Left forelimb (tissue), 1 donor: ENCODE results near the gene MGAT4C.
"Not testable (repeated sequence)": the region's sequence is repeated elsewhere in the genome, so short reads cannot be mapped to it uniquely, and the experiment has no call there.

Experiments used
- DNase-seq: peaks from one replicate; pipeline ENCODE4 v3.0.0-alpha.2; 2018; ENCODE audit warnings: low spot score

Gene MGAT4C

DNA sequence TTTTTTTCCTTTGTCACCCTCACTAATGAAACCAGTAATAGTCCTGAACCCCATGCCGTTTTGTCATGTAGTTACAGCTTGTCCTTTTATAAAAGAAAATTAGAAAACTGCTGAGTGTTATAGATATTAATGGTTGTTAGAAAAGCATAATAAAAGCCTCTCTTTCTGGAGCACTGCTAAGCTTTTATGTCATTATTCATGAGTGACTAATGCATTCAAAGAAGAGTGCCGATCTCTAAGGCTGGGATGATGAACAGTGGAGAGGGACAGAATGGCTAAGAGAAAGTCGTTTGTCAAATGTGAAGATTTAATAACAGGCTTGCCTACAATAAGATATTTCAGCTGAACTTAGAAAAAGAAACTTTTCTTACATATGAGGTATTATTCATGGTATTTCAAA lies 121.6 kb downstream of the MGAT4C start:
- DNase-seq: no peak

DNA sequence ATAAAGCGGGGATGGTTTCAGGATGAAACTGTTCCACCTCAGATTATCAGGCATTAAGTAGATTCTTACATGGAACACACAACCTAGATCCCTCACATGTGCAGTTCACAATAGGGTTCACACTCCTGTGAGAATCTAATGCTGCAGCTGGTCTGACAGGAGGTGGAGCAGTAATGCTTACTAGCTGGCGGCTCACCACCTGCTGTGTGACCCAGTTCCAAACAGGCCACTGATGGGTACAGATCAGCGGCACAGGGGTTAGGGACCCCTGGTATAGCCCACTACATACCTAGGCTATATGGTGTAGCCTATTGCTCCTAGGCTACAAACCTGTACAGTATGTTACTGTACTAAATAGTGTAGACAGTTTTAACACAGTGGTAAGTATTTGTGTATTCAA lies 129.3 kb downstream of the MGAT4C start:
- not testable (repeated sequence) for DNase-seq

DNA sequence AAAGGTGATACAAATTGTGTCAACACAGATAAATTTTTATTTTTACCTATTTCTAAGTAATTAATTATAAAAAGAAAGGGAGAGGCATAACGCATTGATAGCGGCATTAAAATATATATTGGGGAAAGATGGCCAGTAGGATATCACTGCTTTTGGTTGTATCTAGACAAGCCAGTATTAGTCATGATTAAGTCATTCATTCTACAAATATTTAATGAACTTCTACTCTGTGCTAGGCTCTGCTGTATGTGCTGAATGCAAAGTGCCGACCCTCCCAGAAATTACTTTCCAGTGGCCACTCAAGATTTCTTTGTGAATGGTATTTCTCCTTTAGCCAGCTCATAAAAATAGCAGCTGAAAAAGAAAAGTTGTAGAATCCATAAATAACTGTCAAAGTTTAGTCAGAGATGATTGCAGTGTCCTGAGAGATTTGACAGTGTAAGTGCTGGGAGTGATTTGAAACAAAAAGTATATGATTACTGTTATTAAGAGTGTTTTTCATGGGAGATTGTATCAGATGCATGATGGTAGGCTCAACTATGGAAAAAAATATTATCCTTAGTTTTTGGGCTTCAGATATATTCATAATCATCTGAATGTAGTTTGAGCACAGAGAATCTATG lies 133.2 kb downstream of the MGAT4C start:
- no peak for DNase-seq

DNA sequence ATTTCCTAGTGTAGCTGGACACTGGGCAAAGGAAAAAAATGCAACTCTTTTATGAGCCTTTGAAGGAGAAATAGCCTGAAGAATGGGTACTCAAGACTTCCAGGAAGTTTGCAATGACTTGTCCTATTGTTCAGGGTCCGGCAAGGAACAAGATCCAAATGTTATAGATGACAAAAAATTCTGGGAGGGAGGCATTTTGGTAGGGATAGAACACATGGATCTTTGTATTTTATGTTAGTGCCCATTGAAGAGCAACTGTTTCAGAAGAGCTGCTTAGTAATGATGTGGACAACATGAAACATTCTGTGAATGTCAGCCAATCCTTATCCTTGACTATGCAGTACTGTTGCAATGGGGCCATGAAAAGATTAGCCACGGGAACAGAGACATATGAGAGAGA lies 138.0 kb downstream of the MGAT4C start:
- DNase-seq: no peak

DNA sequence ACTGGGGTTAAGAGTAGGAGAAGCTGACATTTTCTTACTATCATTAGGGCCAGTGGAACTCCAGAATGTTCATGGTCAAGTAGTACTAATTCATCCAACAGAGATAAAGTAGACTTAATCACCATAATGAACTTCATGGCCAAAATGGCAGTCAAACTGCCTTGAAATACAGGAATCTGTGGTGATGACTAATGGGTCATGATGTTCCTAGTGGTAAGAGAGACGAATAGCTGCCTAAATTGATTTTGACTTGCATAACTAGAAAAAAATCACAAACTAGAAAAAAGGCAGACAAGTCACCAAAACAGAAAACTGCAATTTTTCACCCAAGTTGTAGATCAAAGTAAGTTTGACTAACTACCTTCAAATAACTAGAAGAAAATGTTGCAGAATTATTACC lies 138.5 kb downstream of the MGAT4C start:
- no peak for DNase-seq

DNA sequence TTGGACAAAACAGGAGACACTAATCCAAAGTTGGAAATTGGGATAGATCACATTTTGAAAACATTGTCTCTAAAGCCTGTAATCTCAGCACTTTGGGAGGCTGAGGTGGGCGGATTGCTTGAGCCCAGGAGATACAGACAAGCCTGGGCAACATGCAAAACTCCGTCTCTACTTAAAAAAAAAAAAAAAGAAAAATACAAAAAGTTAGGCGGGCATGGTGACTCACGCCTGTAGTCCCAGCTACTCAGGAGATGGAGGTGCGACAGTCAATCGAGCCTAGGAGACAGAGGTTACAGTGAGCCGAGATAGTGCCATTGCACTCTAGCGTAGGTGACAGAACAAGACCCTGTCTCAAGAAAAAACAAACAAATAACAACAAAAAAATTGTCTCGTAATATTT lies 152.1 kb downstream of the MGAT4C start:
- no peak for DNase-seq

DNA sequence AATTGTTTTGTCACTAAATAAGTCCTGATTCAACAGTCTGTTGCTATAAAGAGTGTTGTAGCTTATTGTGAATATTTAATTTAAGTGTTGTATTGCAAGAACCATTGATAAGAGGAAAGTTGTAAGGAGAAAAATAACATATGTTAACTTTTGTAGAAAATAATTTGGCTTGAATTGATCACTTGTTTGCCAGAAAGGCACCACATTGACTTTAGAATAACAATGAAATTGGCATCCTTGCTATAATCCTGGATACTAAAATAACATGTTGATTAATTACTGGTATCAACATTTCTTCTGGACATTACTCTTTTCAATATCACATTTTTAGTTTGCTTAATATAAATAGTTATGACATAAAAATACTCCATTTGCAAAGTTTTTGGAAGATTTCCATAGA lies 159.0 kb downstream of the MGAT4C start:
- no peak for DNase-seq

DNA sequence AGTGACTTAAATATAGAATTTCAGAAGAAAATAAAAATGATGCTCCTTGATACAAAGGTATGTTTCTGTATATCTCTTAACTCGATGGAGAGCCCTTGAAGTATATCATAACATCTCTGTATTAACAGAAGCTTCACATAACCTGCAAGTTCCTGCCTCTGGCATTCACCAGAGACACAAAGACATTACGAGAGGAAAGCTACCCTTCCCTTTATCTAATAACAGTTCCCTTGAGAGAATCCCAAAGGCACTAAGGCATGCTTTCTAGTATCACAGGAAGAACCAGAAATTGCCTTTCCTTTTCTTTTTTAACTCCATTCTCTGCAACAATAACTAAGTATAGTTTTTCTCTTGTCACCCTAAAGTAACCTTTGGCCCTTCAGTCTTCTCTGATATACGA lies 164.5 kb downstream of the MGAT4C start:
- DNase-seq: no peak

DNA sequence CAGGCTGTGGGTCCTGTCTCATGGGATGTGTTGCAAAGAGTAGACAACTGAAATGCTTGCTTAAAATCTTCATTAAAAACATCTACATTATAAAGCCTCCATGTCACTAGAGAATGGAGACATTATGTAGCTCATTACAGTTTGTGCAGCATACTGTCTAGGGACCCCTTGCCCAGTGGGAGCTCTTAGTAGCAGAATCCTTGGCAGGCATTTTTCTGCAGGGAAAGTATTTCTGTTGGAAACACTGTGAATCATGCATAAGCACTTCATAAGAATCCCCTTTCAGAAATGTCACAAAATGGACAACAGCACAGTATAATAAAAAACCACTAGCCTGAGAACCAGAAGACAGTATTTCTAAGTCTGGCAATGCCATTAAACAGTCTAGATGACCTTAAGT lies 174.3 kb downstream of the MGAT4C start:
- no peak for DNase-seq

DNA sequence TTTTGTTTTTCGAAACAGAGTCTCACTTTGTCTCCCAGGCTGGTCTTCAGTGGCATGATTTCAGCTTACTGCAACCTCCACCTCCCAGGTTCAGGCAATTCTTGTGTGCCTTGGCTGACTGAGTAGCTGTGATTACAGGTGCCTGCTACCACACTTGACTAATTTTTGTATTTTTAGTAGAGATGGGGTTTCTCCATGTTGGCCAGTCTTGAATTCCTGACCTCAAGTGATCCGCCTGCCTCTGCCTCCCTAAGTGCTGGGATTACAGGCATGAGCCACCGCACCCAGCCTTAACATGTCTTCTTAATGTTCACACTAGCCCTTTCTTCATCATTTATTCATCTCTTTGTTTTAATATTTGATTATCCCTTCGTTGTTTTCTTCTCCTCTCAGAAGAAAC lies 197.1 kb downstream of the MGAT4C start:
- not testable (repeated sequence) for DNase-seq

DNA sequence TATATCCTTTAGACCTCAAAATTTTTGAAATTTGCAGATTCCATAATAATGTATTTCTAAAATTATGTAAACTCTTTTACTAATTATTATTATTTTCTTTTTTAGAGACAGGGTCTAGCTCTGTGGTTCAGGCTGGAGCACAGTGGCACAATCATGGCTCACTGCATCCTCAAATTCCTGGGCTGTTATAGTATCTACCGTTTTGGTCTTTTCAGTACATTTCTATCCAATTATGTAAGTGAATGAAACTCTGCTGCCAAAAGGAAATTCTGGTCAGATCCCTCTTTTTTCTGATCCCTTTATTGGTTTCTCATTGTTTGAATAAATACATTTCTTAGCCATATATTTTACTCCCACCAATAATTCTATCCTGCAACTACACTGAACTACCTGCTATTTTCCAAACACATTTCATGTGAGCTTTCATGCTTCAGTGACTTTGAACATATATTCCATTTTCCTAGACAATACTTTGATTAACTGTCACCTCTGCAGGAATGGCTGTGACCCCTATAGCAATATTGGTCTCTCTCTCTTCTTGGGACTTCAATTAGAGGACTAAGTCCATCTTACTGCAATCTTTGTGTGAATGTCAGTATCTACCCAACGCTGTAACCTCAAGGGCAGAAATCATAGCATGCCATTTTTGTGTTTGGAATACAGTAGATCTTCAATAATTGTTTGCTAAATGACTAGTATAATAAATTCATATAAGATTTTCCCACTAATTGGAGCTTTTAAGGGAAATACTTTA lies 198.9 kb downstream of the MGAT4C start:
- no peak for DNase-seq

DNA sequence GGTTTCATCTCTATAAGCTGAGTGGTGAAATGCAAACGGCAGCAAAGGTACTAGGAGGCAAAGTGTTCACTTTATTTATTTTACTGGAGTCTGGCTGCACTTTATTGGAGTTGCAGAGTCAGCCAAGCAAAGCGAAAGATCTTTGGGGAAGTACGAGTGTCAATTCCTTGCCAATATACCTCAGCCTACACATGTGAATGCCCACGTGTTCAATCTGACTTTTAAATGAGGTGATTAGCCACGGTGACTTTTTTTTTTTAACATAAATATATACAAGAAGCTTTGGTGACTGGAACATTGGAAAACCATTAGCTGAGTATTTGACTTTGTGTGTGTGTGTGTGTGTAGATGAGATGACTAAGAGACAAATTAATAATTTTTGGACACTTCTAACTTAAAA lies 203.3 kb downstream of the MGAT4C start:
- DNase-seq: no peak

DNA sequence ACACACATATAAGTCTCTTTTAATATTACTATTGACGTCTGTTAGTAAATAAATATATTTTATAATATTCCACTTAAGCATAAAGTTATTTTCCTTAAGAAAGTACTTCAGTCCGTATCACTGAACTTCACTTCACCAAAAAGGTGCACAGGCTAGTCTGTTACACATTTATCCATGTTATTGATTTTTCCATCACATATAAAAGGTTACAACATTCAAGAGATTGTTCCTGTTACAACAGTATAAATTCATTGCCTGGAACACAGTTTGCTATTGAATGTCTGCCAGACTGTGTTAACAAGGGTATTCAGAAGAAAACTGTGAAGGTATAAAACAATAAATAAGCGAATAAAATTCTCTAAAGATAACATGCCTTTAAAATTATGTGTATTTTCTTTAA lies 206.2 kb downstream of the MGAT4C start:
- DNase-seq: no peak

DNA sequence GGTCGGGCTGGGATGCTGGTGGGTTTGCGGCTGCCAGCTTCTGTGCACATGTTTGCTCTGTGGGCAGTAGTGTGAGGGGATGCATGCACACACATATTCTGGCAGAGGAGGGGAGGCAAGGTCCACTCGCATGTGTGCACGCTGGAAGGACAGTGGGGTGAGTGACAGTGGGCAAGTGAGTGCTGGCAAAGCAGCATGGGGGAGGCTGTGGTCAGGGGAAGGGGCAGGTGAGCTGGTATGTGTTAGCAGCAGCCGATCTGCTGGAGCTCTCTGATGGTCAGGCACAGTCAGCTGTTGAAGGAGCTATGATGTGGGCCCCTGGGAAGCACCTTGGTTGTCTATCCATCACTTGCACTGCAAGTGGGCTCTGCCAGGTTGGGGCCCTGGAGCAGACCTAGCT lies 211.8 kb downstream of the MGAT4C start:
- DNase-seq: no peak

DNA sequence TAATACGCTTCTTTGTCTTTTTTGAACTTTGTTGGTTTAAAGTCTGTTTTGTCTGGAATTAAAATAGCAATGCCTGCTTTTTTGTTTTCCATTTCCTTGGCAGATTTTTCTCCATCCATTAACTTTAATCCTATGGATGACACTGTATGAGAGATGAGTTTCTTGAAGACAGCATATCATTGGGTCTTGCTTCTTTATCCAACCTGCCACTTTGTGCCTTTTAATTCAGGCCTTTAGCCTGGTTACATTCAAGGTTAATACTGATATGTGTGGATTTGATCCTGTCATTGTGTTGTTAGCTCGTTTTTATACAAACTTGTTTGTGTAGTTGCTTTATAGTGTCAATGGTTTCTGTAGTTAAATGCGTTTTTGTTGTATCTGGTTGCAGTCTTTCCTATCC lies 214.1 kb downstream of the MGAT4C start:
- no peak for DNase-seq

DNA sequence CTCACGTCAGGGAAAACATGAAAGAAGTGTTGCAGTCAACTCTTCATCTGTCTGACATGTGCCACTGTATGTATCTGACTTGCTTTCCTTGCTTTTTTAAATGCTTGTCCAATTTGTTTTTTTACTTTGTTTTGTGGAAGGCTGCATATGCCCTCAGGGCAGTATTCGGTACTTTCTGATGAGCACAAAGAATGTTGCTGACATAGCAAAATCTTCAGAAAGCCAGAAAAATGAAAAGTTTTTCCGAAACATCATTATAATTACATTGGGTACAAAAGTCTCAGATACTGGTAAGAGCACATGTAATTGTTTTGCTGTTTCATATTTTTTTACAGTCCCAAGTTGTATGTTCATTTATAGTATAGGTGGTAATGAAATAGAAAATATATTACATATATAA lies 237.8 kb downstream of the MGAT4C start:
- DNase-seq: no peak

DNA sequence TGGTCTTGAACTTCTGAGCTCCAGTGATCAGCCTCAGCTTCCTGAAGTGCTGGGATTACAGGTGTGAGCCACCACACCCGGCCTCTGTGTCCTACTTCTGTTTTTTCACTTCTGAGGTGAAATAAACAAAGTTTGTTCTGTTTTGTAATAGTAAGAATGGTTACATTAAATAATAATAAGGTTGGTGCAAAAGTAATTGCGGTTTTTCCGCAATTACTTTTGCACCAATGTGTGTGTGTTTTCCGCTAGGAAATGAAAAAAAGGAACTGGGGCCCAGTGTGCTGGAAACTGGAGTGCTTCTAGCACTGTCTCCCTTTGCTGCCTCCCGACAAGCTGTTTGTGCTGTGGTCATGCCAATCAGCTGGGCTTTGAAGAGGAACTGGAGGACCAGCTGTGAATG lies 241.2 kb downstream of the MGAT4C start:
- DNase-seq: no peak

DNA sequence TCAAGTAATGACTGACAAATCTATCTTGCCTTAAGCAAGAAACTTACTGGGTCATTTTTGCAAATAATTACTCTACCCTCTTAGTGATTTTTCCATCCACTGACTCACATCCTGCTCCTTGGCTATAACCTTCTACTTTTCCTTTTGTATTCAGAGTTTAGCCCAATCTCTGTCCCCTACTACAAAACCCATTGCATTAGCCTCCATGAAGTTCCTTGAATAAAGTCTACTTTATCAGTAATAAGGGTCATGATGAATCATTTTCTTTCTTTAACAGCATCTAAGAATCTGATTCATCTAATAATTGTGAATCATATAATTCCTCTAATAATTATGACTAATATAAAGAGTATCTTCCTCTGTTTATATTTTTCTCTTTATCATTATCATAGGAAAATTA lies 249.5 kb downstream of the MGAT4C start:
- no peak for DNase-seq

DNA sequence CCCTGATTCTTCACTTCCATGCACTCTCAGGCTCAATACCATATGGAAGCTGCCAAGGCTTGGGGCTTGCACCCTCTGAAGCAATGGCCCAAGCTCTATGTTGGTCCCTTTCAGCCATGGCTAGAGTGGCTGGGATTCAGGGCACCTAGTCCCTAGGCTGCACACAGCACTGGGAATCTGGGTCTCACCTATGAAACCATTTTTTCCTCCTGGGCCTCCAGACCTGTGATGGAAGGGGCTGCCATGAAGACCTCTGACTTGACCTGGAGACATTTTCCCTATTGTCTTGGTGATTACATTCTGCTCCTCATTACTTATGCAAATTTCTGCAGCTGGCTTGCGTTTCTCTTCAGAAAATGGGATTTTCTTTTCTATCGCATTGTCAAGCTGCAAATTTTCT lies 258.1 kb downstream of the MGAT4C start:
- no peak for DNase-seq

DNA sequence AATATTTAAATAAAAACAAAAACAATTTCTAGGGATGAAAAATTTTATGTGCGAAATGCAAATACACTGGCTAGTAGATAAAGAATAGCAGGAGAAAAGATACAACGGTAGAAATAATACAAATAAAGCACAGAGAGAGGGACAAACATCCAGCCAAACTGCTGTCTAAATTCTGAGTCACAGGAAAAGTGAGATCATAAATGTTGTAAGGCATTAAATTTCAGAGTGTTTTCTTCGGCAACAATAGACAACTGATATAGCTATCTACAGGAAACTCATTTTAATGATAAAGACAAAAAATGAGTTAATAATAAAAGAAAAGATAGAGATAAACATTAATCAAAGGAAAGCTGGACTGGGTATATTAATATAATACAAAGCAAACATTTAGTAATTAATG lies 259.9 kb downstream of the MGAT4C start:
- no peak for DNase-seq

DNA sequence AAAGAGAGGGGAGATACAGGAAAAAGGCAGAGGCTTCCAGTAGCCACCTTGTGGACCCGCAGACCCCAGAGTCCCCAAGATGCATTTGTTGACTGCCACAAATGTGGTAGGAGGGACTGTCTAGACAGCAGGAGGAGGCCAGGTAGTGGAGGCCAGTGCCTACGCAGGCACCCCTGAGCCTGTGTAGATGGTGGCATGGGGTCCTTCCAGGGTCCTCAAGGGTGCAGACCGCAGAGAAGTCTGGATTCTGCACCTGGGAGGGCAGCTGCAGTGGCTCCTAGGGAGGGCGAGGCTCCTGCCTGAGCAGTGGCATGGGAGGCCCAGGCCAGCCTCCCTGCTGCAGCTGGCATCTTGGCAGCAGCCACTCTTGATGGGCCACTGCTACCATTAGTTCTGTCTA lies 262.4 kb downstream of the MGAT4C start:
- DNase-seq: no peak

DNA sequence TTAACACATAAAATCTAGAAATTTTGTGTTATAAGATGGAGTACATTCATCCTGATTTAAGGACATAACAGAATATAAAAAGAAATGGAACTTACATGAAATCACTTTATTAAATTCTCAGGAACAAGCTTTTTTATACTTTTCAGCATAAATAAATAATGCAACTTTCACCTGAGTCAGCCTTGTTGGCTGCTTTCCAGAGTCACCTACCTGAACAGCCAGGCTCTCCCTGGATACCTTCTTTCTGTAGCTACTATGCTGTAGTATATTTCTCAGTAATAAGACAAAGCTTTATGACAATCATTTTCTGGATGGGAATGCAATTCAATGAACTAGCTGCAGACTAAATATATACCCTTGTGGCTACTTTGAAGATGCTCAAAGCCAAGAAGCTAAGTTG lies 270.2 kb downstream of the MGAT4C start:
- DNase-seq: no peak

DNA sequence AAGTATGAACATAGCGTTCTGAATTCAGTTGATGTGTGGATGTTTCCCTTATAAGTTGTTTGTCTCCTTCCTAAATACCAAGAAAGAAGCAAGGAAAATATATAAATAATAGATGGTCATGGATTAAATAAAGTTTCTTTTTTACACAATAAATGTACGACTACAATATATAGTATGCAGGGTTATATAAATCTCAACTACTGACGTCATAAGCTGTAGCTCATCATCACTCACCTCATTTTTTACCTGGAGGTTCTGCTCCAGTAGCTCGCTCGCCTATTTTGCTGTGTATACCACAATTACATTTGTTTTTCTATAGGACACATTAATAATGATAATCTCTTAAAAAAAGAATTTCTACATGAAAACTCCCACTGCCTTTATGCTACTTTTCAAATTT lies 272.6 kb downstream of the MGAT4C start:
- no peak for DNase-seq

DNA sequence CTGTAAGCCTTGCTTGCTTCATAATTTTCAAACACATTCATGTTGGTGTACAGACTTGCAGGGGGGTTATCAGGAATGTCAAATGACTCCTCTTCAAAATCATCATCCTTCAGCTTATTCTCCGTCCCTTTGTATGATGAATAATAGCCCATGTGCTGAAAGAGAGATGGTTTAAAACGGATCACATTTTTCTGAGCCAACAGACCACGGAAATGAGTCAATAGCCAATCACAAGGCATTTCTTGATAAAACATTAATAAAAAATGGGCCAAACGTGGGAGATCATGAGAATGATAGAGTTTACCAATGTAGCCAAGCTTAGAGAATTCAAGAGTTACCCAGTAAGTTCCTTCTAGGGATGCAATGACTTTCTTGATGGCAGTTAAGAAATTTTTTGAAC lies 276.6 kb downstream of the MGAT4C start:
- DNase-seq: no peak
